ENCODE results near the gene HOXD10.

HOXD10 gene

GRCh38 chr2:176164611-176165369 lies 48.2 kb downstream of the HOXD10 start:
- no peak for DNase-seq (ENCODE audit: low spot score)

DNA sequence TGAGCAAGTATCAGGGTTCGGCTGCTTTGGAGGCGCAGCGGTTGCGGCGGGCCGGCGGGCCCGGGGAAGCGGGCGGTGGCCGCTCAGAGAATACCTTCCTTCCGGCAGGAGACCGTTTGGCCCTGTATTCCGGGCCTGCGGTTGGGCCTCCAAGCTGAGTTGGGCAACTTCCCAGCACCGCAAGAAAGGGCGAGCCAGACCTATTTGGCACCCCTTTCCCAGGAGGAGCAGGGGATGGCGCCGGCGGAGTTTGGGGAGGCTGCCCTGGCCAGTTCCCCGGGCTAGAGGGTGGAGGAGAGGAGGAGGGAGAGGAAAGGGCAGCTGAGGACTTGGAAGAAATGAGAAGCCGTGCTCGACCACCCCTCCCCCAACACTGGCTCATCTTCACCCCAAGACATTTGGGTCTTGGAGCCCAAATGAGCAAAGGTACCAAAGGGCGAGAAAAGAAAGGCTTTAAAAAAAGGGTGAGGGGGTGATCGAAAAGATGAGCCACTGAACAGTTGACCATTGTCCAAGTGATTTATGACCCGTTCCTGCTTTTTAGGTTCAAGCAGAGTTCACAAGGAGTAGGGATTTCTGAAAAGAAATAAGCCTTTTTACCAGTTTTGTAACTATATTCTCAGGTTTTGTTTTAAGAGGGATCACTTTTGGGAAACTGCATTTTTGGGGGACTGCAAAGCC lies 48.9 kb downstream of the HOXD10 start:
- no peak for DNase-seq (ENCODE audit: low spot score)

- no peak for DNase-seq (ENCODE audit: low spot score)
Observed at GRCh38 chr2:176166272-176166671, 49.7 kb downstream of the HOXD10 start.

GRCh38 chr2:176167398-176167797 lies 50.8 kb downstream of the HOXD10 start:
- DNase-seq (ENCODE audit: low spot score): no peak

DNA sequence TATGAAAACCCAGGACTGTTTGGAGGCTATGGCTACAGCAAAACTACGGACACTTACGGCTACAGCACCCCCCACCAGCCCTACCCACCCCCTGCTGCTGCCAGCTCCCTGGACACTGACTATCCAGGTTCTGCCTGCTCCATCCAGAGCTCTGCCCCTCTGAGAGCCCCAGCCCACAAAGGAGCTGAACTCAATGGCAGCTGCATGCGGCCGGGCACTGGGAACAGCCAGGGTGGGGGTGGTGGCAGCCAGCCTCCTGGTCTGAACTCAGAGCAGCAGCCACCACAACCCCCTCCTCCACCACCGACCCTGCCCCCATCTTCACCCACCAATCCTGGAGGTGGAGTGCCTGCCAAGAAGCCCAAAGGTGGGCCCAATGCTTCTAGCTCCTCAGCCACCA lies 52.6 kb downstream of the HOXD10 start:
- no peak for DNase-seq (ENCODE audit: low spot score)
